Activated B cell treated with CpG ODN at 0.5 μM for 24 hours (primary cell): ENCODE results near the gene OR10P1. TPM values are rescaled to one million over a fixed set of nuclear protein-coding genes. Genes with fewer than 3 reads are reported as not detected.

Experiments
- ATAC-seq: fragments of 200-7000 bp; cut with Tn5 transposase; one replicate; pipeline ENCODE4 v1.10.0; 2021; ENCODE audit warnings: low read depth, mild to moderate bottlenecking, moderate library complexity
- CTCF ChIA-PET: fragments of 350-600 bp; sonication (Branson Sonifier 250); formaldehyde crosslinking; loops from one replicate; lab custom pipeline; 2021; ENCODE audit warnings: antibody characterized with exemption; lab: Charles Lee
- POLR2A ChIA-PET: fragments of 350-600 bp; sonication (Branson Sonifier 250); formaldehyde crosslinking; loops from one replicate; lab custom pipeline; 2021; ENCODE audit warnings: antibody characterized with exemption; lab: Charles Lee
- DNase-seq: peaks from one replicate; pipeline ENCODE4 v3.0.0; 2022
- H3K27ac Mint-ChIP-seq: one replicate; pipeline ENCODE4 v1.8.0; 2020; ENCODE audit warnings: mixed read lengths
- H3K27me3 Mint-ChIP-seq: one replicate; pipeline ENCODE4 v1.8.0; 2021; ENCODE audit warnings: mixed read lengths
- H3K36me3 Mint-ChIP-seq: one replicate; pipeline ENCODE4 v1.8.0; 2021; ENCODE audit warnings: low read depth, mixed read lengths
- H3K4me1 Mint-ChIP-seq: one replicate; pipeline ENCODE4 v1.8.0; 2021; ENCODE audit warnings: mixed read lengths
- H3K4me3 Mint-ChIP-seq: one replicate; pipeline ENCODE4 v1.8.0; 2020; ENCODE audit warnings: mild to moderate bottlenecking, mixed read lengths
- H3K9me3 Mint-ChIP-seq: one replicate; pipeline ENCODE4 v1.8.0; 2020; ENCODE audit warnings: mixed read lengths
- CTCF ChIP-seq: fragments of 200-600 bp; IDR thresholded peaks from one replicate; pipeline ENCODE4 v1.8.0; 2022; ENCODE audit warnings: antibody characterized with exemption, mild to moderate bottlenecking
- intact Hi-C: fragments of 100-400 bp; cut with micrococcal nuclease; formaldehyde crosslinking; loops from one replicate; pipeline ENCODE4 v1.15.1; 2024
- total RNA-seq: library from RNA; stranded (reverse); gene quantifications from 2 replicates; pipeline ENCODE4 v1.2.3, GENCODE V29; 2022

OR10P1 gene
- total RNA-seq, 1 donor from 2014 or later = not detected

DNA sequence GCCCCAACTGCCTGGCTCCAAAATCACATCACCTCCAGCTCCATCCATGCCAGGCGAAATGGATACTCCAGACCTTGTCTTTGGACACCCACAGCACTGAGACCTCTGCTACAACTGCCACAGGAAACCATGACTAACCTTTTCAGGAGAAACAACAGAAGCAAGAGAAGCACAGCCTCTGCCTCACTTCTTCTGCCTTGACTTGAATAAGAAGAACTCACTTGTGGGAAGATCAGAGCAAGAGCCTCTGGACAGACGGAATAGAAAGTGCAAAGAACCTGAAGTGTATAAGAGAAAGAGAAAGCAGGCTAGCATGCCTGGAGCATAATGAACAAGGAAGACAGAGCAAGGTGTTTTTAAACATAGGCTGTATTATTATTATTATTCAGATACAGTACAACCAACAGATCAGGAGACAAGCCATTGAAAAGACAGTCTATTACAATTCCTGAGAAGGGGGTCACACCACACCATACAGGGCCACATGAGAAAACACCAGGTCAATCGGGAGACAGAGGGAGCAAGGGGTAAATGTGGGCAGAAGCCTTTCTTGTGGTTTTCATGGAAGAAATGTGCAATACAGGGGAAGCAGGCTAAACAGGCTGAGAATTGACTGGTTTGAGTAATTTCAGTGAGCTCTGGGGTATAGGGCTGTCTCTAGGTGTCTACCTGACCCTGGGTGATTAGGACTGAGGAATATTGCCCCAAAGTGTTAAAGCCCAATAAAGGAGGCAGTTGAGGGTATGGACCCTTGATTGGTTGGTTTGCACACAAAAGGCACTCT is 7.4 kb upstream of the OR10P1 start:
- no peaks in the 10 kb centered on the region for H3K36me3 Mint-ChIP-seq
- ChIA-PET CTCF (interaction anchor here (0.7 to 1.4 kb wide), 2 partner anchors 10 to 26 kb away, joined by 3 to 4 read pairs; no protein-coding TSS in a partner anchor), POLR2A (no interaction called here)
- H3K4me1 Mint-ChIP-seq = no peaks in the 10 kb centered on the region
- H3K27ac Mint-ChIP-seq = no peak overlapping the region
- H3K27me3 Mint-ChIP-seq = peaks cover 7% of the 10 kb centered on the region
- DNase-seq (no peak), ATAC-seq (no peak)
- no peaks in the 10 kb centered on the region for H3K9me3 Mint-ChIP-seq
- no peak overlapping the region for H3K4me3 Mint-ChIP-seq
- TF ChIP-seq CTCF = no peak
- intact Hi-C loops = no loop called here

- Mint-ChIP-seq H3K27ac (no peak overlapping the region), H3K9me3 (no peaks in the 10 kb centered on the region), H3K4me1 (no peaks in the 10 kb centered on the region), H3K27me3 (peaks cover 5% of the 10 kb centered on the region), H3K4me3 (no peak overlapping the region), H3K36me3 (no peaks in the 10 kb centered on the region)
- no peak for TF ChIP-seq CTCF
- DNase-seq = no peak
- ChIA-PET POLR2A (no interaction called here), CTCF (no interaction called here)
- intact Hi-C loops = no loop called here
- ATAC-seq = no peak
Observed at GRCh38 chr12:55631056-55631455, 5.6 kb upstream of the OR10P1 start.

GRCh38 chr12:55631733-55632132 is 5.0 kb upstream of the OR10P1 start:
- Mint-ChIP-seq H3K4me1 (no peaks in the 10 kb centered on the region), H3K4me3 (no peak overlapping the region), H3K36me3 (no peaks in the 10 kb centered on the region), H3K27me3 (peaks cover 8% of the 10 kb centered on the region), H3K9me3 (no peaks in the 10 kb centered on the region), H3K27ac (no peak overlapping the region)
- no peak for TF ChIP-seq CTCF
- ATAC-seq = no peak
- CTCF ChIA-PET = no interaction called here
- no peak for DNase-seq
- intact Hi-C loops = no loop called here
- POLR2A ChIA-PET = no interaction called here

GRCh38 chr12:55633151-55633550 is 3.5 kb upstream of the OR10P1 start:
- ChIA-PET CTCF (no interaction called here), POLR2A (no interaction called here)
- DNase-seq (no peak), ATAC-seq (no peak)
- Mint-ChIP-seq H3K27me3 (peaks cover 13% of the 10 kb centered on the region), H3K27ac (no peak overlapping the region), H3K9me3 (no peaks in the 10 kb centered on the region), H3K36me3 (no peaks in the 10 kb centered on the region), H3K4me1 (no peaks in the 10 kb centered on the region), H3K4me3 (no peak overlapping the region)
- no peak for TF ChIP-seq CTCF
- intact Hi-C loops = no loop called here

DNA sequence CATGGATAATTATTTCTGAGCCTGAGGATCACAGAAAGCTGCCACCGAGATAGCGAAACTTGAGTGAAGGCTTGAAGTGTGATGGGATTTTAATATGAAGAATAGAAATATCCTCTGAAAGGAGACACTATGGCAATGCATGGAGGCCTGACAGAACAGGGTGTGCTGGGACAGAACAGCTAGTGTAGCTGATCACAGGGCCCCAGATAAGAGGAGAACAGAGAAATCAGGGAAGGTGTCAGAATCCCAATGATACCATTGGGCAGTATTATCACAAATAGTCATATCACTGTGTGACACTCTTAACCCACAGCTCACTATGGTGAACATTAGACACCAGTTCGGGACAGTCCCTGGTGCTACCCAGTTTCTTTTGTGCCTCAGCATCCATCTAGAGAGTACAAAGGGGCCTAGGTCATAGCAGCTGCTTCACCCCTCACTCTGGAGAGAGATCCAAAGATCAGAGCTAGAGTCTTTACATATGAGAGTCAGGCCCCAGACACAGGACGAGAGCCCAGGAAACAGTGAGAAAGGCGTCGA is 506 bp upstream of the OR10P1 start:
- Mint-ChIP-seq H3K4me3 (no peak overlapping the region), H3K4me1 (peaks cover 2% of the 10 kb centered on the region), H3K36me3 (no peaks in the 10 kb centered on the region), H3K27ac (no peak overlapping the region), H3K27me3 (peaks cover 14% of the 10 kb centered on the region), H3K9me3 (no peaks in the 10 kb centered on the region)
- DNase-seq (no peak), ATAC-seq (no peak)
- intact Hi-C loops = no loop called here
- no peak for TF ChIP-seq CTCF
- POLR2A ChIA-PET = no interaction called here
- CTCF ChIA-PET = no interaction called here
